ENCODE measurements around the gene TCP10L.
"Not testable (repeated sequence)": the region's sequence is repeated elsewhere in the genome, so short reads cannot be mapped to it uniquely, and the experiment has no call there.

The TCP10L gene

DNA sequence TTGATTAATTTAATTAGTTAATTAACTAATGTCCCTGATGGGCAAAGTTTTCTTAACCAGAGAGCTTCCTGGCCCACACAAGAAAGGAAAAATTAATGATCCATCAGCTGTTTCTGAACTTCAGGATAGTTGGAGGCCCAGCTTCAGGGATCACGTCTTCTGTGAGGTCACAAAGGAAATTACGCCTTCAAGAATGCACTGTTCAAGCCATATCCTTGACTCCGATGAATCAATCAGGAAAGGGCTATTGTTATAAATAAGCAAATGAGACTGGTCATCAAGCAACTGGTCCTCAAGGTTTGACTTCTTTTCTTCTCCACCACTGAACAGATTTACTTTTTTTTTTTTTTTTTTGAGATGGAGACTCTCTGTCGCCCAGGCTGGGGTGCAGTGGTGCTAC, 40.6 kb downstream of the TCP10L start:
- H3K4me3 ChIP-seq (ENCODE audit: low read length), result no peak overlapping the region
- TF ChIP-seq, protein P1, sequence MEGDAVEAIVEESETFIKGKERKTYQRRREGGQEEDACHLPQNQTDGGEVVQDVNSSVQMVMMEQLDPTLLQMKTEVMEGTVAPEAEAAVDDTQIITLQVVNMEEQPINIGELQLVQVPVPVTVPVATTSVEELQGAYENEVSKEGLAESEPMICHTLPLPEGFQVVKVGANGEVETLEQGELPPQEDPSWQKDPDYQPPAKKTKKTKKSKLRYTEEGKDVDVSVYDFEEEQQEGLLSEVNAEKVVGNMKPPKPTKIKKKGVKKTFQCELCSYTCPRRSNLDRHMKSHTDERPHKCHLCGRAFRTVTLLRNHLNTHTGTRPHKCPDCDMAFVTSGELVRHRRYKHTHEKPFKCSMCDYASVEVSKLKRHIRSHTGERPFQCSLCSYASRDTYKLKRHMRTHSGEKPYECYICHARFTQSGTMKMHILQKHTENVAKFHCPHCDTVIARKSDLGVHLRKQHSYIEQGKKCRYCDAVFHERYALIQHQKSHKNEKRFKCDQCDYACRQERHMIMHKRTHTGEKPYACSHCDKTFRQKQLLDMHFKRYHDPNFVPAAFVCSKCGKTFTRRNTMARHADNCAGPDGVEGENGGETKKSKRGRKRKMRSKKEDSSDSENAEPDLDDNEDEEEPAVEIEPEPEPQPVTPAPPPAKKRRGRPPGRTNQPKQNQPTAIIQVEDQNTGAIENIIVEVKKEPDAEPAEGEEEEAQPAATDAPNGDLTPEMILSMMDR (IDR thresholded peaks at IDR 0.05; ENCODE audit: insufficient read depth, low read depth, low read length, missing control alignments), result no peak
- DNase-seq (ENCODE audit: low read depth), result no peak

DNA sequence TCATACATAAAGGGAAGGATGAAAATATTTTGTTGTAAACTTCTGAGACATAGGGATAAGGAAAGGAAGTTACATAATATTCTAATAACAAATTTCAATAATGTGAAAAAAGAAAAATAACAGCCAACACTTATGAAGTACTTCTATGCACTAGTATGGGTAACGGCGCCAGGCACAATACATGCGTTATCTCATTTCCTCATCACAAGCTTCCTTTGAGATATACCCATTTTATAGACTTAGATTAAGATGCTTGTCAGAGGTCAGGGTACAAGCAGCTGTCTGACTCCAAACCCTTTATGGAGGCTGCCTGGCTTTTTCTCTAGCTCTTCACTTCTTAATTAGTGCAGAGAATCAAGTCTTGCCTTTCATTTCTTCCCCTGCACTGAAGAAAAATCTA, 41.3 kb downstream of the TCP10L start:
- DNase-seq (ENCODE audit: low read depth), result no peak
- H3K4me3 ChIP-seq (ENCODE audit: low read length), result no peak overlapping the region
- TF ChIP-seq, protein P1 (IDR thresholded peaks at IDR 0.05; ENCODE audit: insufficient read depth, low read depth, low read length, missing control alignments), result no peak

DNA sequence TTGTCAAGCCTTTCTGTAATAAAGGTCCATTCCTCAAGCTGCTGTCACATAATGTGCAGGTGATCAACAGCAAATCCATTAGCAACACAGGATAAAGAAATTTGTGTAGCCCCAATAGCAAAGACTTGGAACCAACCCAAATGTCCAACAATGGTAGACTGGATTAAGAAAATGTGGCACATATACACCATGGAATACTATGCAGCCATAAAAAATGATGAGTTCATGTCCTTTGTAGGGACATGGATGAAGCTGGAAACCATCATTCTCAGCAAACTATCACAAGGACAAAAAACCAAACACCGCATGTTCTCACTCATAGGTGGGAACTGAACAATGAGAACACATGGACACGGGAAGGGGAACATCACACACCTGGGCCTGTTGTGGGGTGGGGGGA, 42.3 kb downstream of the TCP10L start:
- not testable (repeated sequence) for DNase-seq (ENCODE audit: low read depth); H3K4me3 ChIP-seq (ENCODE audit: low read length)

DNA sequence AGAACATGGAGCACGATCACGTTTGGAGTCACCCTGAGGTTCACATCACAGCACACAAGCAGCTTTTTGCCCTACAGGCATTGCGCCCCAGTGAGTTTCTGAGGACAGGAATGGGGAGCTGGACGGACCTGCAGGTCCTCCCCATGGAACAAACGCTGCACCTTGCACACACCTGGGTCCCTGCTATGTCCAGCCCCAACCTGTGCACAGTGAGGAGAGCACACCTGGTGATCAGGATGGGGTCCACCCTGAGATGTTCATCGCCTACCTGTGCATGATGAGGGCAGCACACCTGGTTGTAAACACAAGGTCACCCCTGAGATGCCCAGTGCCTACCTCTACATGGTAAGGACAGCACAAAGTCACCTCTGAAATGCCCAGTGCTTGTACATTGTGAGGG, 45.9 kb downstream of the TCP10L start:
- TF ChIP-seq, protein P1 (IDR thresholded peaks at IDR 0.05; ENCODE audit: insufficient read depth, low read depth, low read length, missing control alignments), result no peak
- no peak for DNase-seq (ENCODE audit: low read depth)
- H3K4me3 ChIP-seq (ENCODE audit: low read length), result no peak overlapping the region

DNA sequence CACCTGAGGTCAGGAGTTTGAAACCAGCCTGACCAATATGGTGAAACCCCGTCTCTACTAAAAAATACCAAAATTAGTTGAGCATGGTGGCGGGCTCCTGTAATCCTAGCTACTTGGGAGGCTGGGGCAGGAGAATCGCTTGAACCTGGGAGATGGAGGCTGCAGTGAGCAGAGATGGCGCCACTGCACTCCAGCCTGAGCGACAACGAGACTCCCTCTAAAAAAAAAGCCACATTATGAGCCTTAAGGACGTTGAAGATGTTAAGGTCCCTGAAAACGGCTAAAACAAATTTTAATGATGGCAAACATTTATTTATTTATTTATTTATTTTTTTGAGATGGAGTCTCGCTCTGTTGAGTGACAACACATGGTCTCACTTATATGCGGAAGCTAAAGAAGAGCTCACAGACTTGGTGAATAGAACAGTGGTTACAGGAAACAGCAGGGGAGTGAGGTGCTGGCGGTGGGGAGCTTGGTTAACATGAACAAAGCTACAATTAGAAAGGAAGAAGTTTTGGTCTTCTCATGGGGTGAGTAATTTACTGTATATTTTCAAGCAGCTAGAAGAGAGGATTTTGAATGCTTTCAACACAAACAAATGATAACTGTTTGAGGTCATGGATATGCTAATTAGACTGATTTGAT, 47.1 kb downstream of the TCP10L start:
- H3K4me3 ChIP-seq (ENCODE audit: low read length), result no peak overlapping the region
- DNase-seq (ENCODE audit: low read depth), result no peak
- TF ChIP-seq, protein P1 (IDR thresholded peaks at IDR 0.05; ENCODE audit: insufficient read depth, low read depth, low read length, missing control alignments), result no peak

DNA sequence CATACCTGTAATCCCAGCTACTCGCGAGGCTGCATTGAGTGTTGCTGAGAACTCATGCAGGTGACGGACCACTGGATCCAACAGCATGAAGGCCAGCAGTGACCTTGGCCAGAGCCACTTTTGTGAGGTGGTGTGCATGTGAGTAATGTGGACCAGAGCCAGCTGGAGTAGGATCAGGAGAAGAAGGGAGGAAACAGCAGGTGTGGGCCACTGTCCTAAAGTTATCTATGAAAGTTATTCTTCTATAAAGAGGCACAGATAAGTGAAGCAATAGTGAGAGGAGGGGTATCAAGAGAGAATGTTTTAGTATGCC, 47.8 kb downstream of the TCP10L start:
- no peak overlapping the region for H3K4me3 ChIP-seq (ENCODE audit: low read length)
- TF ChIP-seq, protein P1 (IDR thresholded peaks at IDR 0.05; ENCODE audit: insufficient read depth, low read depth, low read length, missing control alignments), result no peak
- DNase-seq (ENCODE audit: low read depth), result no peak

DNA sequence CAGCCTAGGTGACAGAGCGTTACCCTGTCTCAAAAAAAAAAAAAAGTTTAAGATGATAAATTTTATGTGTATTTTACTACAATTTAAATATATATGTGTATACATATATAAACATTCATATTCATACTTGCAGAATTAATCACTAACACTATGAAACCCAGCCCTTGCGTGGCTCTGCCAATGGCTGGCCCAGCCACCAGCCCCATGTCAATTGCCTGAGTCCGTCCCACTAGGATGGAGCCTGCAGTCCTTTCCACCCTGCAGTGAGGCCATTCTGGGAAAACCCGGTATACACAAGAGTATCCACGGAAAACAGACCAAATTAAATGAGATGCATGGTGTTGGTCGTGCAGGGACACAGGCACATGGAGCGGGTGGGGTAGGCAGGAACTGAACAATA, 49.7 kb downstream of the TCP10L start:
- no peak for DNase-seq (ENCODE audit: low read depth)
- no peak overlapping the region for H3K4me3 ChIP-seq (ENCODE audit: low read length)
- TF ChIP-seq, protein P1 (IDR thresholded peaks at IDR 0.05; ENCODE audit: insufficient read depth, low read depth, low read length, missing control alignments), result no peak

All from epithelial cell of esophagus (primary cell).